ENCODE results near the gene COX14. TPM values are rescaled to one million over a fixed set of nuclear protein-coding genes. Genes with fewer than 3 reads are reported as not detected.
"Not testable (repeated sequence)": the region's sequence is repeated elsewhere in the genome, so short reads cannot be mapped to it uniquely, and the experiment has no call there.

The COX14 gene
- total RNA-seq, 1 experiment from 2014 or later, result 84.7 TPM

GRCh38 chr12:50151047-50151687, 39.1 kb downstream of the COX14 start:
- no peaks in the 10 kb centered on the region for H3K9me2 ChIP-seq (replicated peaks; ENCODE audit: low read length)
- no peaks in the 10 kb centered on the region for H3K79me2 ChIP-seq (ENCODE audit: low read length)
- no peaks in the 10 kb centered on the region for H3K4me1 ChIP-seq (ENCODE audit: insufficient read depth, low read length)
- H3K27me3 ChIP-seq (ENCODE audit: low read length), result no peaks in the 10 kb centered on the region
- no peak overlapping the region for H2AFZ ChIP-seq (ENCODE audit: low read length)
- H3K4me2 ChIP-seq (ENCODE audit: low read length), result no peak overlapping the region
- TF ChIP-seq EZH2 (IDR thresholded peaks at IDR 0.05; ENCODE audit: low read length, unreplicated experiment) (no peak), EZH2phosphoT487 (IDR thresholded peaks at IDR 0.05; ENCODE audit: borderline replicate concordance, low read length) (no peak), CTCF (conservative IDR thresholded peaks at IDR 0.05; ENCODE audit: low read depth, low read length) (no peak)
- intact Hi-C loops (cut with micrococcal nuclease), result no loop called here
- ATAC-seq (peak; percentile 73), DNase-seq (peak; percentile 46)
- no peak overlapping the region for H3K4me3 ChIP-seq (ENCODE audit: low read length)
- no peak overlapping the region for H3K9ac ChIP-seq (ENCODE audit: low read length)
- H3F3A ChIP-seq (ENCODE audit: low read length, unreplicated experiment), result no peaks in the 10 kb centered on the region
- H4K20me1 ChIP-seq (ENCODE audit: low read length), result no peaks in the 10 kb centered on the region
- H3K9me3 ChIP-seq (ENCODE audit: low read length), result no peaks in the 10 kb centered on the region
- ChIA-PET POLR2A (ENCODE audit: unreplicated experiment) (no interaction called here), CTCF (no interaction called here)
- no TSS peak for BruUV-seq (replicated peaks)
- no peaks in the 10 kb centered on the region for H3K36me3 ChIP-seq (ENCODE audit: low read depth, low read length)
- H3K27ac ChIP-seq (ENCODE audit: low read length), result no peak overlapping the region

GRCh38 chr12:50154947-50155346, 42.9 kb downstream of the COX14 start:
- DNase-seq; H3K4me3 ChIP-seq (ENCODE audit: low read length); CTCF ChIA-PET; BruUV-seq (replicated peaks); POLR2A ChIA-PET (ENCODE audit: unreplicated experiment); intact Hi-C loops (cut with micrococcal nuclease); H3K4me2 ChIP-seq (ENCODE audit: low read length); H3K9me3 ChIP-seq (ENCODE audit: low read length); H3K79me2 ChIP-seq (ENCODE audit: low read length); H3F3A ChIP-seq (ENCODE audit: low read length, unreplicated experiment); H3K9ac ChIP-seq (ENCODE audit: low read length); H4K20me1 ChIP-seq (ENCODE audit: low read length); H3K4me1 ChIP-seq (ENCODE audit: insufficient read depth, low read length); H3K27me3 ChIP-seq (ENCODE audit: low read length); H3K36me3 ChIP-seq (ENCODE audit: low read depth, low read length); ATAC-seq; H2AFZ ChIP-seq (ENCODE audit: low read length); H3K9me2 ChIP-seq (replicated peaks; ENCODE audit: low read length); H3K27ac ChIP-seq (ENCODE audit: low read length): not testable (repeated sequence)

GRCh38 chr12:50156641-50157040, 44.6 kb downstream of the COX14 start:
- ATAC-seq (no peak), DNase-seq (no peak)
- TF ChIP-seq CTCF (conservative IDR thresholded peaks at IDR 0.05; ENCODE audit: low read depth, low read length) (no peak), EZH2phosphoT487 (IDR thresholded peaks at IDR 0.05; ENCODE audit: borderline replicate concordance, low read length) (no peak), EZH2 (IDR thresholded peaks at IDR 0.05; ENCODE audit: low read length, unreplicated experiment) (no peak)
- ChIA-PET CTCF (no interaction called here), POLR2A (ENCODE audit: unreplicated experiment) (no interaction called here)
- Histone ChIP-seq H3K36me3 (ENCODE audit: low read depth, low read length) (no peaks in the 10 kb centered on the region), H3K9me2 (replicated peaks; ENCODE audit: low read length) (no peaks in the 10 kb centered on the region), H4K20me1 (ENCODE audit: low read length) (no peaks in the 10 kb centered on the region), H3K4me3 (ENCODE audit: low read length) (no peak overlapping the region), H3K9me3 (ENCODE audit: low read length) (no peaks in the 10 kb centered on the region), H3K27ac (ENCODE audit: low read length) (no peak overlapping the region), H2AFZ (ENCODE audit: low read length) (no peak overlapping the region), H3K4me1 (ENCODE audit: insufficient read depth, low read length) (no peaks in the 10 kb centered on the region), H3K27me3 (ENCODE audit: low read length) (no peaks in the 10 kb centered on the region), H3K4me2 (ENCODE audit: low read length) (no peak overlapping the region), H3F3A (ENCODE audit: low read length, unreplicated experiment) (no peaks in the 10 kb centered on the region), H3K79me2 (ENCODE audit: low read length) (no peaks in the 10 kb centered on the region; the same call in 1 of the 2 replicates), H3K9ac (ENCODE audit: low read length) (no peak overlapping the region)
- intact Hi-C loops (cut with micrococcal nuclease), result no loop called here
- no TSS peak for BruUV-seq (replicated peaks)
